K562 (cell line): ENCODE data around the gene SMIM13. TPM values are rescaled to one million over a fixed set of nuclear protein-coding genes. Genes with fewer than 3 reads are reported as not detected.
A peak's percentile ranks its signal among the peaks of the same experiment; 100 is the strongest.

Experiments used
- ATAC-seq: fragments of 200-7000 bp; cut with Tn5 transposase; 3 replicates; pipeline ENCODE4 v1.9.1; 2020; ENCODE audit warnings: moderate library complexity
- BruUV-seq: library from RNA; stranded (reverse); fragments of 400-500 nt; replicated peaks from 2 replicates; lab custom pipeline; 2021; lab: Mats Ljungman, UMichigan
- CTCF ChIA-PET: fragments of 300-600 bp; formaldehyde crosslinking; extraction: SDS; loops from one replicate; lab custom pipeline; 2021; ENCODE audit warnings: low intra/inter-chr PET ratio; lab: Yijun Ruan, JAX
- POLR2A ChIA-PET: fragments of 300-600, 350-650 bp; sonication (Branson Sonifier 250); formaldehyde crosslinking; extraction: SDS; loops from one replicate; lab custom pipeline; 2021; ENCODE audit warnings: antibody characterized with exemption, inconsistent platforms; lab: Yijun Ruan, JAX
- DNase-seq, 4 experiments: peaks; one replicate each; pipeline versions ENCODE4 v3.0.0 to v3.0.0-alpha.2; 2011 to 2018; ENCODE audit warnings: low spot score in 3 of 4, mixed read lengths in 3 of 4; ENCODE audit errors: extremely low read depth in 1 of 4
- FAIRE-seq: peaks from 2 replicates; lab custom pipeline; 2011; peaks lifted over from hg19 to GRCh38; lab: Jason Lieb, UNC
- H2AFZ ChIP-seq: 2 replicates; pipeline ENCODE4 v1.6.0; 2011; ENCODE audit warnings: low read depth, low read length, control low read depth, inconsistent platforms
- H3K27ac ChIP-seq: fragments of 200-600 bp; 3 replicates; pipeline ENCODE4 v1.8.0; 2011; ENCODE audit warnings: low read depth, mild to moderate bottlenecking, control low read depth, inconsistent platforms, low read length, moderate library complexity, mixed read lengths; ENCODE audit errors: extremely low read depth
- H3K27me3 ChIP-seq, 2 experiments: fragments of 300-600 bp in 1 of 2; 2 replicates in 1 of 2; 3 replicates in 1 of 2; pipeline versions ENCODE4 v1.6.0 to v1.8.0; 2011; ENCODE audit warnings: inconsistent platforms in 2 of 2, low read length in 2 of 2, mild to moderate bottlenecking in 1 of 2, mixed read lengths in 1 of 2, moderate library complexity in 1 of 2; ENCODE audit not compliant: control insufficient read depth in 2 of 2, insufficient read depth in 2 of 2
- H3K36me3 ChIP-seq: fragments of 300-600 bp; 3 replicates; pipeline ENCODE4 v1.8.0; 2011; ENCODE audit warnings: mild to moderate bottlenecking, low read length, inconsistent platforms; ENCODE audit not compliant: control insufficient read depth, insufficient read depth
- H3K4me1 ChIP-seq, 2 experiments: fragments of 200-600 bp in 1 of 2; replicated peaks in 1 of 2; 2 replicates in 1 of 2; 3 replicates in 1 of 2; pipeline versions ENCODE4 v1.5.1 to v1.8.0; 2011; ENCODE audit warnings: inconsistent platforms in 2 of 2, low read length in 2 of 2, mild to moderate bottlenecking in 1 of 2, mixed read lengths in 1 of 2, moderate library complexity in 1 of 2; ENCODE audit not compliant: control insufficient read depth in 2 of 2, insufficient read depth in 2 of 2
- H3K4me2 ChIP-seq: 2 replicates; pipeline ENCODE4 v1.6.1; 2011; ENCODE audit warnings: low read length, control low read depth, inconsistent platforms, mixed read lengths; ENCODE audit not compliant: insufficient read depth
- H3K4me3 ChIP-seq: fragments of 200-600 bp; sonication (generic), shearing (Covaris generic); 2 replicates; pipeline ENCODE4 v1.5.1; 2016; ENCODE audit warnings: control low read depth, inconsistent platforms
- H3K79me2 ChIP-seq: fragments of 200-600 bp; 3 replicates; pipeline ENCODE4 v1.8.0; 2011; ENCODE audit warnings: low read length, inconsistent platforms; ENCODE audit not compliant: control insufficient read depth, insufficient read depth
- H3K9ac ChIP-seq, 2 experiments: 2 replicates each; pipeline versions ENCODE4 v1.6.0 to v1.6.1; 2011; ENCODE audit warnings: low read depth in 2 of 2, low read length in 2 of 2, control low read depth in 1 of 2, inconsistent platforms in 1 of 2, mild to moderate bottlenecking in 1 of 2, mixed read lengths in 1 of 2; ENCODE audit not compliant: insufficient read depth in 1 of 2
- H3K9me1 ChIP-seq: one replicate; pipeline ENCODE4 v1.6.0; 2011; ENCODE audit warnings: inconsistent platforms, mild to moderate bottlenecking, low read length, moderate library complexity; ENCODE audit not compliant: control insufficient read depth, insufficient read depth
- H3K9me3 ChIP-seq: replicated peaks from 2 replicates; pipeline ENCODE4 v1.5.1; 2011; ENCODE audit warnings: low read depth, low read length, inconsistent platforms; ENCODE audit not compliant: control insufficient read depth, insufficient read depth
- H4K20me1 ChIP-seq: replicated peaks from 2 replicates; pipeline ENCODE4 v1.6.1; 2011; ENCODE audit warnings: low read length, inconsistent platforms, mixed read lengths; ENCODE audit not compliant: control insufficient read depth, insufficient read depth
- ATF3 ChIP-seq, 2 experiments: fragments of 450-650 bp in 1 of 2; sonication (generic) in 1 of 2; formaldehyde crosslinking in 1 of 2; IDR thresholded peaks in 1 of 2; conservative IDR thresholded peaks in 1 of 2; 2 replicates each; pipeline versions ENCODE4 v1.6.1 to v1.8.1; 2016 to 2023; ENCODE audit warnings: mild to moderate bottlenecking in 2 of 2, moderate library complexity in 2 of 2, inconsistent platforms in 1 of 2, missing genetic modification reagents in 1 of 2
- BCOR ChIP-seq: fragments of 450-650 bp; IDR thresholded peaks from 2 replicates; pipeline ENCODE4 v1.6.1; 2016
- ETV6 ChIP-seq, 3 experiments: fragments of 150-350 bp in 1 of 3; sonication (generic) in 1 of 3; formaldehyde crosslinking in 1 of 3; IDR thresholded peaks; 2 replicates each; pipeline versions ENCODE4 v1.6.1 to v1.8.0; 2014 to 2022; ENCODE audit warnings: borderline replicate concordance in 2 of 3, low read depth in 2 of 3, antibody characterized with exemption in 1 of 3, low read length in 1 of 3, mild to moderate bottlenecking in 1 of 3, missing genetic modification reagents in 1 of 3
- FOSL1 ChIP-seq: fragments of 200-800 bp; sonication (Bioruptor generic); conservative IDR thresholded peaks from 2 replicates; pipeline ENCODE4 v1.6.1; 2016; ENCODE audit warnings: missing genetic modification characterization, missing compliant biosample characterization
- GABPB2 ChIP-seq: fragments of 250-450 bp; sonication (Bioruptor Pico); conservative IDR thresholded peaks from 2 replicates; pipeline ENCODE4 v1.5.1; 2021; ENCODE audit warnings: mild to moderate bottlenecking
- HOXB6 ChIP-seq: fragments of 250-450 bp; sonication (Bioruptor Pico); IDR thresholded peaks from 2 replicates; pipeline ENCODE4 v1.5.1; 2022; ENCODE audit warnings: mild to moderate bottlenecking, borderline replicate concordance
- IRF2 ChIP-seq: sonication (generic); formaldehyde crosslinking; IDR thresholded peaks from 2 replicates; pipeline ENCODE4 v1.8.1; 2022; ENCODE audit warnings: mild to moderate bottlenecking, missing genetic modification reagents
- IRF9 ChIP-seq: fragments of 450-650 bp; IDR thresholded peaks from 2 replicates; pipeline ENCODE4 v1.6.1; 2016; ENCODE audit warnings: missing biosample characterization, missing genetic modification characterization
- NCOA4 ChIP-seq: fragments of 450-650 bp; IDR thresholded peaks from 2 replicates; pipeline ENCODE4 v1.6.1; 2018; ENCODE audit warnings: mild to moderate bottlenecking; ENCODE audit not compliant: partially characterized antibody
- SIN3A ChIP-seq, 2 experiments: fragments of 150-350 bp in 1 of 2; IDR thresholded peaks; 2 replicates each; pipeline ENCODE4 v1.6.1; 2011 to 2016; ENCODE audit warnings: borderline replicate concordance in 2 of 2, low read depth in 2 of 2, low read length in 2 of 2, mild to moderate bottlenecking in 2 of 2, moderate library complexity in 2 of 2; ENCODE audit not compliant: control insufficient read depth in 1 of 2
- SMAD3 ChIP-seq: fragments of 450-650 bp; formaldehyde crosslinking; conservative IDR thresholded peaks from 2 replicates; pipeline ENCODE4 v1.4.0; 2020; ENCODE audit warnings: mild to moderate bottlenecking
- TCFL5 ChIP-seq: fragments of 250-450 bp; sonication (Bioruptor Pico); conservative IDR thresholded peaks from 2 replicates; pipeline ENCODE4 v1.6.1; 2021; ENCODE audit warnings: mild to moderate bottlenecking, moderate library complexity, matching md5 sums
- USF2 ChIP-seq: sonication (generic); formaldehyde crosslinking; IDR thresholded peaks from 2 replicates; pipeline ENCODE4 v1.5.0; 2020; ENCODE audit warnings: missing genetic modification reagents
- ZFP36 ChIP-seq: fragments of 150-350 bp; IDR thresholded peaks from 2 replicates; pipeline ENCODE4 v1.6.1; 2018; ENCODE audit warnings: low read length, low read depth; ENCODE audit not compliant: partially characterized antibody
- ZNF644 ChIP-seq: fragments of 200-800 bp; sonication (Bioruptor generic); IDR thresholded peaks from 2 replicates; pipeline ENCODE4 v1.6.1; 2016; ENCODE audit warnings: low read depth, missing genetic modification characterization, missing compliant biosample characterization
- ZNF707 ChIP-seq: fragments of 250-450 bp; sonication (Bioruptor Pico); conservative IDR thresholded peaks from 2 replicates; pipeline ENCODE4 v1.8.0; 2022; ENCODE audit warnings: inconsistent platforms, mild to moderate bottlenecking, moderate library complexity
- WGBS: fragments of 100-300 bp; shearing (Covaris generic); methylation state at CpG from one replicate; pipeline ENCODE4 v1.1.6; 2016; ENCODE audit warnings: low coverage, mixed read lengths; ENCODE audit not compliant: insufficient coverage; ENCODE audit errors: missing lambda C conversion rate; 5-methylcytosine and 5-hydroxymethylcytosine counted together
- in situ Hi-C: fragments of 300-500 bp; cut with MboI; formaldehyde crosslinking; loops from 4 replicates; pipeline ENCODE4 v1.15.0; 2018; ENCODE audit warnings: inconsistent platforms, mixed read lengths
- intact Hi-C: fragments of 100-400 bp; cut with micrococcal nuclease; formaldehyde crosslinking; loops from 2 replicates; pipeline ENCODE4 v1.14.2; 2022
- polyA plus RNA-seq, 8 experiments: library from polyadenylated mRNA; depleted of rRNA in 4 of 8; stranded (reverse) in 5 of 8; unstranded in 3 of 8; fragments of >200 nt; fragmentation: Nextera tagmentation in 2 of 8; fragmentation: Illumina TruSeq in 1 of 8; extraction: Ambion mirVana in 2 of 8; extraction: Trizol in 1 of 8; gene quantifications; 2 replicates each; pipeline versions ENCODE4 v1.2.1 to v1.2.3, GENCODE V29; 2011 to 2014; ENCODE audit warnings: inconsistent platforms in 1 of 8, missing spikeins in 1 of 8
- total RNA-seq, 7 experiments: library from RNA; depleted of rRNA in 6 of 7; stranded (reverse); fragments of >200 nt in 6 of 7; fragmentation: Illumina TruSeq in 2 of 7; extraction: Trizol in 2 of 7; gene quantifications; 2 replicates each; pipeline versions ENCODE4 v1.2.1 to v1.2.3, GENCODE V29; 2011 to 2021; ENCODE audit warnings: low replicate concordance in 1 of 7

Gene SMIM13
- total and polyA plus RNA-seq, 9 of the 15 experiments (the other 6 are each of a cell fraction or from before 2014, with no cell fraction given) = 5.5 to 24.8 (median 11.7) TPM

DNA sequence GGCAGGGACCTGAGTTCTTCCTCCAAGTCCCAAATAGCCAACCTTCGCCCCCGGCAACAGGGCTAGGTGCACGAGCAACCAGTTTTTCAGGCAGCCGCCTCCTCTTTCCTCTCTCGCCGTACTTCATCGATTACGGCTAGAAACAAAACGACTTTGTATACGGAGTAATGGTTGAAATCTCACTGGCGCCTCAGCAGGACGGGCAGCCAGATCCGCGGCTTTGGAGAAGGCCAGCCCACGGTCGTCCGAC lies 333 bp upstream of the SMIM13 start (continued):
- peak in 1 of 2 experiments; percentile 15; a peak in 1 of 4 replicates for TF ChIP-seq SIN3A (IDR thresholded peaks at IDR 0.05; ENCODE audit: borderline replicate concordance in 2 of 2, control insufficient read depth in 1 of 2, low read depth in 2 of 2, low read length in 2 of 2)
- TF ChIP-seq ZNF707 (CRISPR knock-in tag) = no peak
- no peak for TF ChIP-seq ZFP36
- no peak for TF ChIP-seq ATF3 (IDR thresholded peaks at IDR 0.05)
- no peak for TF ChIP-seq ATF3 (CRISPR knock-in tag; conservative IDR thresholded peaks at IDR 0.05)
- no peak for TF ChIP-seq HOXB6 (CRISPR knock-in tag)

DNA sequence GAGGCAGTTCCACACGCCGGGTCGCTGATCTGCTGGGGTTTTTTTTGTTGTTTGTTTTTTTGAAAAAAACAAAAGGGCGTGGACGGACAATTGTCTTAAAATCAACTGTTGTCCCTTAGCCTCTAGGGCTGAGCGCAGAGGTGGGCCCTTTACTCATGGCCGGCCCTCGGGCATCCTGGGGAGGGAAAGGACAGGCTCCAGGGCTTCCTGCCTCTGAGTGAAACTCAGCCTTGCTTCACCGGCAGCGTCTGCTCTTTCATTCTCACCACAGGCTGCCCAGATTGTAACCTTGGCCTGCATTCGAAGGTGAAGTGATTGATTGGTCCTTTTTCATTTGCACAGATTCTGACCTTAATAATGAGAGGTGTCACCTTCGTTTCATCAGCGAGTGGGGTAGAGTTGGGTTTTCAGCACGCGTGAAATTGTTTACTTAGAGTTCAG lies 797 bp downstream of the SMIM13 start:
- H4K20me1 ChIP-seq = no peaks in the 10 kb centered on the region
- WGBS = 0% methylated on average over 15 of the region's 15 CpGs
- H3K4me3 ChIP-seq = peak overlapping the region; percentile 68
- CTCF ChIA-PET = interaction anchor here (1.6 kb wide), 1 partner anchor 49 kb away, joined by 6 read pairs; no protein-coding TSS in a partner anchor
- peak overlapping the region; percentile 97 for H3K4me2 ChIP-seq
- BruUV-seq = TSS peak; percentile 53
- intact Hi-C loops (no loop called here), in situ Hi-C loops (no loop called here)
- H3K79me2 ChIP-seq = peaks cover 49% of the 10 kb centered on the region
- peak overlapping the region; percentile 95 for H2AFZ ChIP-seq
- DNase-seq = peak; percentile 45 to 66 (median 52)
- H3K9me1 ChIP-seq = no peaks in the 10 kb centered on the region
- H3K36me3 ChIP-seq = peaks cover under 1% of the 10 kb centered on the region; the same call in 1 of the 3 replicates
- peak; percentile 16 for ATAC-seq
- H3K9ac ChIP-seq = peak overlapping the region; percentile 92 to 98
- no peaks in the 10 kb centered on the region for H3K27me3 ChIP-seq
- H3K4me1 ChIP-seq = peaks cover 12 to 15% of the 10 kb centered on the region in 2 experiments
- POLR2A ChIA-PET = interaction anchor here (0.6 to 3.2 kb wide), 5 partner anchors 9 to 361 kb away, joined by 3 to 24 read pairs (median 3); no protein-coding TSS in a partner anchor
- H3K27ac ChIP-seq = peak overlapping the region; percentile 91
- no peak for FAIRE-seq
- no peaks in the 10 kb centered on the region for H3K9me3 ChIP-seq
- no peak for TF ChIP-seq NCOA4
- TF ChIP-seq GABPB2 (CRISPR knock-in tag) = no peak
- no peak for TF ChIP-seq USF2
- no peak for TF ChIP-seq IRF2 (CRISPR knock-in tag)
- no peak for TF ChIP-seq IRF9 (tag)
- no peak for TF ChIP-seq FOSL1
- TF ChIP-seq ZNF644 = no peak
- peak; percentile 12; the same call in 1 of the 2 replicates for TF ChIP-seq BCOR
- TF ChIP-seq SMAD3 (CRISPR knock-in tag) = no peak
- no peak for TF ChIP-seq ETV6 (IDR thresholded peaks at IDR 0.05; ENCODE audit: borderline replicate concordance in 1 of 2, low read depth in 2 of 2, low read length in 1 of 2)
- TF ChIP-seq ETV6 (CRISPR knock-in tag; IDR thresholded peaks at IDR 0.05; ENCODE audit: borderline replicate concordance) = no peak
- TF ChIP-seq TCFL5 (CRISPR knock-in tag) = no peak
